Measurements from ENCODE around the gene TNS3. TPM values are rescaled to one million over a fixed set of nuclear protein-coding genes. Genes with fewer than 3 reads are reported as not detected.

TNS3 gene
- total and polyA plus RNA-seq, 2 of the 13 experiments (the other 11 are each of a cell fraction or from before 2014, with no cell fraction given), result 52.9 to 55.7 TPM

GRCh38 chr7:47344171-47344955 lies 237.5 kb downstream of the TNS3 start:
- H3K36me3 ChIP-seq (replicated peaks in 1 of 2; ENCODE audit: control insufficient read depth in 1 of 2, insufficient read depth in 2 of 2, low read length in 2 of 2), result peaks cover 36 to 83% of the 10 kb centered on the region in 2 experiments
- TF ChIP-seq ZSCAN22 (CRISPR knock-in tag; IDR thresholded peaks at IDR 0.05) (no peak), AGO2 (optimal IDR thresholded peaks at IDR 0.05; ENCODE audit: low read depth, low read length) (peak; percentile 63), RBM22 (optimal IDR thresholded peaks at IDR 0.05; ENCODE audit: low read length) (peak; percentile 47)
- DNase-seq (ENCODE audit: low spot score), result no peak

GRCh38 chr7:47343061-47343455 lies 238.9 kb downstream of the TNS3 start:
- H3K4me3 ChIP-seq (replicated peaks in 1 of 3; ENCODE audit: insufficient read depth in 1 of 3, low read depth in 2 of 3, low read length in 3 of 3), result no peak overlapping the region
- H3K4me2 ChIP-seq (ENCODE audit: low read depth, low read length), result no peak overlapping the region
- no peak overlapping the region for H3K27ac ChIP-seq (ENCODE audit: extremely low read length, insufficient read depth, low read length)
- H3K9ac ChIP-seq (ENCODE audit: insufficient read depth, low read depth, low read length), result no peak overlapping the region
- no peaks in the 10 kb centered on the region for H3K4me1 ChIP-seq (ENCODE audit: insufficient read depth, low read length)
- CTCF ChIA-PET (ENCODE audit: low intra/inter-chr PET ratio, low total read pairs), result no interaction called here
- ATAC-seq, result no peak
- H3K79me2 ChIP-seq (ENCODE audit: insufficient read depth, low read length), result no peaks in the 10 kb centered on the region
- peaks cover 31 to 80% of the 10 kb centered on the region in 2 experiments for H3K36me3 ChIP-seq (replicated peaks in 1 of 2; ENCODE audit: control insufficient read depth in 1 of 2, insufficient read depth in 2 of 2, low read length in 2 of 2)
- no TSS peak for BruUV-seq (replicated peaks)
- FAIRE-seq, result no peak
- H3K27me3 ChIP-seq (ENCODE audit: control insufficient read depth in 1 of 2, insufficient read depth in 2 of 2, low read length in 2 of 2), result no peaks in the 10 kb centered on the region
- peaks cover 21% of the 10 kb centered on the region; the same call in 1 of the 2 replicates for H4K20me1 ChIP-seq (ENCODE audit: insufficient read depth, low read length)
- POLR2A ChIA-PET, result no interaction called here
- no peaks in the 10 kb centered on the region for H3K9me3 ChIP-seq (ENCODE audit: low read length)
- intact Hi-C loops (cut with micrococcal nuclease; ENCODE audit: unreplicated experiment), result no loop called here
- in situ Hi-C loops (cut with HindIII; ENCODE audit: extremely low pct_ligation_motif_present, low pct_unique_long_range_greater_than_20kb), result no loop called here
- 100% methylated on average over 5 of the region's 5 CpGs for whole genome bisulfite sequencing (ENCODE audit: low lambda C conversion rate)
- no peak for DNase-seq (ENCODE audit: low spot score)
- no peak overlapping the region for H2AFZ ChIP-seq (ENCODE audit: low read length)
- TF ChIP-seq PREB (CRISPR knock-in tag; IDR thresholded peaks at IDR 0.05) (no peak), TP53 (CRISPR knock-in tag; conservative IDR thresholded peaks at IDR 0.05) (no peak), NFKBIZ (CRISPR knock-in tag; IDR thresholded peaks at IDR 0.05) (no peak), CREB3 (CRISPR knock-in tag; IDR thresholded peaks at IDR 0.05) (no peak), HDAC1 (CRISPR knock-in tag; IDR thresholded peaks at IDR 0.05) (no peak), ZNF251 (CRISPR knock-in tag; IDR thresholded peaks at IDR 0.05) (no peak), ZNF7 (CRISPR knock-in tag; IDR thresholded peaks at IDR 0.05) (no peak), REXO4 (CRISPR knock-in tag; IDR thresholded peaks at IDR 0.05; ENCODE audit: borderline replicate concordance) (no peak), SCMH1 (CRISPR knock-in tag; IDR thresholded peaks at IDR 0.05; ENCODE audit: borderline replicate concordance) (no peak), REPIN1 (CRISPR knock-in tag; IDR thresholded peaks at IDR 0.05; ENCODE audit: borderline replicate concordance, low read depth) (no peak), MXI1 (IDR thresholded peaks at IDR 0.05; ENCODE audit: borderline replicate concordance, low read depth, low read length) (no peak), AKAP8 (CRISPR knock-in tag; IDR thresholded peaks at IDR 0.05) (no peak), MED13 (CRISPR knock-in tag; IDR thresholded peaks at IDR 0.05) (no peak), DDIT3 (CRISPR knock-in tag; IDR thresholded peaks at IDR 0.05) (no peak)

More at GRCh38 chr7:47344171-47344955, 237.5 kb downstream of the TNS3 start:
- no peak overlapping the region for H2AFZ ChIP-seq (ENCODE audit: low read length)
- H3K4me1 ChIP-seq (ENCODE audit: insufficient read depth, low read length), result no peaks in the 10 kb centered on the region
- ChIA-PET CTCF (ENCODE audit: low intra/inter-chr PET ratio, low total read pairs) (no interaction called here), POLR2A (no interaction called here)
- in situ Hi-C loops (cut with HindIII; ENCODE audit: extremely low pct_ligation_motif_present, low pct_unique_long_range_greater_than_20kb) (no loop called here), intact Hi-C loops (cut with micrococcal nuclease; ENCODE audit: unreplicated experiment) (no loop called here)
- 98% methylated on average over 32 of the region's 32 CpGs for WGBS (ENCODE audit: low lambda C conversion rate)
- no peak overlapping the region for H3K27ac ChIP-seq (ENCODE audit: extremely low read length, insufficient read depth, low read length)
- H3K9me3 ChIP-seq (ENCODE audit: low read length), result no peaks in the 10 kb centered on the region
- FAIRE-seq (no peak), ATAC-seq (no peak)
- no peaks in the 10 kb centered on the region for H3K79me2 ChIP-seq (ENCODE audit: insufficient read depth, low read length)
- H3K9ac ChIP-seq (ENCODE audit: insufficient read depth, low read depth, low read length), result no peak overlapping the region
- BruUV-seq (replicated peaks), result no TSS peak
- H4K20me1 ChIP-seq (ENCODE audit: insufficient read depth, low read length), result peaks cover 26% of the 10 kb centered on the region; the same call in 1 of the 2 replicates
- no peak overlapping the region for H3K4me3 ChIP-seq (replicated peaks in 1 of 3; ENCODE audit: insufficient read depth in 1 of 3, low read depth in 2 of 3, low read length in 3 of 3)
- no peaks in the 10 kb centered on the region for H3K27me3 ChIP-seq (ENCODE audit: control insufficient read depth in 1 of 2, insufficient read depth in 2 of 2, low read length in 2 of 2)
- no peak overlapping the region for H3K4me2 ChIP-seq (ENCODE audit: low read depth, low read length)

All from HepG2 (cell line).